Measurements from ENCODE around the gene LPA.

DNA sequence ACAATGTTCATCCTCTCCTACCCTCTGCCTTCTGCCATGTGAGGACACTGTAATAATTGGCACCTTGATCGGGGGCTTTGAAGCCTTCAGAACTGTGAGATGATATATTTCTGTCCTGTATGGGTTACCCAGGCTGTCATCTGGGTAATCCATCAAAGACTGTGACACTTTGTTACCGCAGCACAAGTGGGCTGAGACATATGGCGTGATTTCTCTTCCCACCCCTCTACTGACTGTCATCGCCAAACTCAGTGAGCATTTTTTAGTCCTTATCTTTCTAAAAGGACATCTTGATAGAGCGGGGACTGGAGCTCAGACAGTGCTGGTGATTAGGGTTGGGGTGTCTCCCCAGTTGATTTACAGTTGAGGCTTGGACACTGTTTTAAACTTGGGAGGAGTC, 27.5 kb upstream of the LPA start:
- TF ChIP-seq, protein P1, sequence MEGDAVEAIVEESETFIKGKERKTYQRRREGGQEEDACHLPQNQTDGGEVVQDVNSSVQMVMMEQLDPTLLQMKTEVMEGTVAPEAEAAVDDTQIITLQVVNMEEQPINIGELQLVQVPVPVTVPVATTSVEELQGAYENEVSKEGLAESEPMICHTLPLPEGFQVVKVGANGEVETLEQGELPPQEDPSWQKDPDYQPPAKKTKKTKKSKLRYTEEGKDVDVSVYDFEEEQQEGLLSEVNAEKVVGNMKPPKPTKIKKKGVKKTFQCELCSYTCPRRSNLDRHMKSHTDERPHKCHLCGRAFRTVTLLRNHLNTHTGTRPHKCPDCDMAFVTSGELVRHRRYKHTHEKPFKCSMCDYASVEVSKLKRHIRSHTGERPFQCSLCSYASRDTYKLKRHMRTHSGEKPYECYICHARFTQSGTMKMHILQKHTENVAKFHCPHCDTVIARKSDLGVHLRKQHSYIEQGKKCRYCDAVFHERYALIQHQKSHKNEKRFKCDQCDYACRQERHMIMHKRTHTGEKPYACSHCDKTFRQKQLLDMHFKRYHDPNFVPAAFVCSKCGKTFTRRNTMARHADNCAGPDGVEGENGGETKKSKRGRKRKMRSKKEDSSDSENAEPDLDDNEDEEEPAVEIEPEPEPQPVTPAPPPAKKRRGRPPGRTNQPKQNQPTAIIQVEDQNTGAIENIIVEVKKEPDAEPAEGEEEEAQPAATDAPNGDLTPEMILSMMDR (IDR thresholded peaks at IDR 0.05), result no peak
- no peak for TF ChIP-seq POLR2A (IDR thresholded peaks at IDR 0.05)
